MM.1S (cell line): Measurements from ENCODE around the gene PDK1.

Source experiments
- EZH2 ChIP-seq: fragments of 300-600 bp; sonication (generic); optimal IDR thresholded peaks from 2 replicates; pipeline ENCODE3; 2017; ENCODE audit warnings: low read depth, mild to moderate bottlenecking, antibody characterized with exemption, low read length, mixed read lengths
- TF ChIP-seq, protein P1 (sequence below): fragments of 300-600 bp; sonication (generic); IDR thresholded peaks from 2 replicates; pipeline ENCODE4 v1.5.1; 2016; ENCODE audit warnings: antibody characterized with exemption, low read length, mixed read lengths

GRCh38 chr2:172655091-172655837 is 99.4 kb downstream of the PDK1 start:
- no peak for TF ChIP-seq EZH2
- TF ChIP-seq, protein P1, sequence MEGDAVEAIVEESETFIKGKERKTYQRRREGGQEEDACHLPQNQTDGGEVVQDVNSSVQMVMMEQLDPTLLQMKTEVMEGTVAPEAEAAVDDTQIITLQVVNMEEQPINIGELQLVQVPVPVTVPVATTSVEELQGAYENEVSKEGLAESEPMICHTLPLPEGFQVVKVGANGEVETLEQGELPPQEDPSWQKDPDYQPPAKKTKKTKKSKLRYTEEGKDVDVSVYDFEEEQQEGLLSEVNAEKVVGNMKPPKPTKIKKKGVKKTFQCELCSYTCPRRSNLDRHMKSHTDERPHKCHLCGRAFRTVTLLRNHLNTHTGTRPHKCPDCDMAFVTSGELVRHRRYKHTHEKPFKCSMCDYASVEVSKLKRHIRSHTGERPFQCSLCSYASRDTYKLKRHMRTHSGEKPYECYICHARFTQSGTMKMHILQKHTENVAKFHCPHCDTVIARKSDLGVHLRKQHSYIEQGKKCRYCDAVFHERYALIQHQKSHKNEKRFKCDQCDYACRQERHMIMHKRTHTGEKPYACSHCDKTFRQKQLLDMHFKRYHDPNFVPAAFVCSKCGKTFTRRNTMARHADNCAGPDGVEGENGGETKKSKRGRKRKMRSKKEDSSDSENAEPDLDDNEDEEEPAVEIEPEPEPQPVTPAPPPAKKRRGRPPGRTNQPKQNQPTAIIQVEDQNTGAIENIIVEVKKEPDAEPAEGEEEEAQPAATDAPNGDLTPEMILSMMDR = no peak
